Small intestine (tissue), 7 donors: ENCODE results near the gene SPACA7. TPM values are rescaled to one million over a fixed set of nuclear protein-coding genes. Genes with fewer than 3 reads are reported as not detected.

Source experiments
- DNase-seq, 2 donors: peaks; one replicate each; pipeline versions ENCODE4 v3.0.0 to v3.0.0-alpha.2; 2013
- FAIRE-seq: peaks from 2 replicates; lab custom pipeline; 2012; peaks lifted over from hg19 to GRCh38; lab: Jason Lieb, UNC
- H3K27ac ChIP-seq, 3 donors: one replicate each; pipeline ENCODE4 v1.5.1; 2013; ENCODE audit warnings: low read length in 2 of 3, mild to moderate bottlenecking in 2 of 3, control low read depth in 1 of 3, inconsistent platforms in 1 of 3, low read depth in 1 of 3, moderate library complexity in 1 of 3
- H3K27me3 ChIP-seq, 3 donors: one replicate each; pipeline ENCODE4 v1.6.1; 2013; ENCODE audit warnings: low read length in 3 of 3, inconsistent platforms in 1 of 3; ENCODE audit not compliant: control insufficient read depth in 3 of 3, insufficient read depth in 3 of 3
- H3K36me3 ChIP-seq, 3 donors: one replicate each; pipeline ENCODE4 v1.6.1; 2013; ENCODE audit warnings: low read length in 3 of 3, inconsistent platforms in 1 of 3, low read depth in 1 of 3, mild to moderate bottlenecking in 1 of 3, moderate library complexity in 1 of 3; ENCODE audit not compliant: control insufficient read depth in 3 of 3, insufficient read depth in 2 of 3
- H3K4me1 ChIP-seq, 3 donors: one replicate each; pipeline ENCODE4 v1.6.1; 2013; ENCODE audit warnings: low read length in 2 of 3, inconsistent platforms in 1 of 3, low read depth in 1 of 3, mild to moderate bottlenecking in 1 of 3, moderate library complexity in 1 of 3; ENCODE audit not compliant: control insufficient read depth in 3 of 3, insufficient read depth in 2 of 3
- H3K4me3 ChIP-seq, 3 donors: one replicate each; pipeline ENCODE4 v1.5.1; 2013; ENCODE audit warnings: low read length in 3 of 3, control low read depth in 1 of 3, inconsistent platforms in 1 of 3, low read depth in 1 of 3, mild to moderate bottlenecking in 1 of 3, moderate library complexity in 1 of 3
- H3K9me3 ChIP-seq, 2 donors: one replicate each; pipeline ENCODE4 v1.6.1; 2013; ENCODE audit warnings: low read depth in 1 of 2, low read length in 1 of 2; ENCODE audit not compliant: control insufficient read depth in 2 of 2, insufficient read depth in 1 of 2
- WGBS, 3 donors: extraction: QIAGEN DNeasy Blood & Tissue Kit; methylation state at CpG; one replicate each; pipeline ENCODE4 v1.1.7; 2013; 5-methylcytosine and 5-hydroxymethylcytosine counted together
- polyA plus RNA-seq, 4 donors: library from polyadenylated mRNA; stranded (reverse) in 3 of 4; unstranded in 1 of 4; fragments of 200-250 nt in 3 of 4; fragments of 120-200 nt in 1 of 4; gene quantifications; one replicate each; pipeline versions ENCODE4 v1.2.1 to v1.2.3, GENCODE V29; 2013
- donor health status: healthy with polysubstance abuse.
- donor health status: control.
- donor health status: control.
- donor health status: Bipolar disorder and iron deficiency.
- donor health status: healthy.

The SPACA7 gene
- polyA plus RNA-seq, 4 donors = not detected

GRCh38 chr13:112438094-112438493 lies 61.9 kb downstream of the SPACA7 start:
- FAIRE-seq (no peak), DNase-seq (no peak)
- Histone ChIP-seq H3K36me3 (no peaks in the 10 kb centered on the region), H3K27ac (no peak overlapping the region), H3K9me3 (no peaks in the 10 kb centered on the region), H3K27me3 (peaks cover 0 to 5% (median 4%) of the 10 kb centered on the region in 3 donors), H3K4me3 (no peak overlapping the region), H3K4me1 (no peaks in the 10 kb centered on the region)
- WGBS, 3 donors = 70 to 88% (median 78%) methylated on average over 1 of the region's 1 CpG

- Histone ChIP-seq H3K4me1 (no peaks in the 10 kb centered on the region), H3K27ac (no peak overlapping the region), H3K36me3 (no peaks in the 10 kb centered on the region), H3K4me3 (no peak overlapping the region), H3K27me3 (peaks cover 0 to 9% (median 6%) of the 10 kb centered on the region in 3 donors), H3K9me3 (no peaks in the 10 kb centered on the region)
- WGBS, 3 donors = 41 to 85% (median 72%) methylated on average over 2 of the region's 2 CpGs
- DNase-seq (no peak), FAIRE-seq (no peak)
These were observed 62.4 kb downstream of the SPACA7 start for GRCh38 chr13:112438515-112438914.

- Histone ChIP-seq H3K4me1 (no peaks in the 10 kb centered on the region), H3K4me3 (no peak overlapping the region), H3K27me3 (peaks cover 0 to 20% (median 7%) of the 10 kb centered on the region in 3 donors), H3K27ac (no peak overlapping the region), H3K9me3 (no peaks in the 10 kb centered on the region), H3K36me3 (no peaks in the 10 kb centered on the region)
- DNase-seq = no peak
- no peak for FAIRE-seq
- WGBS, 3 donors = 84 to 90% (median 88%) methylated on average over 17 of the region's 17 CpGs
These were observed 65.1 kb downstream of the SPACA7 start for GRCh38 chr13:112441226-112441625.

GRCh38 chr13:112441779-112442310 lies 65.7 kb downstream of the SPACA7 start:
- 73 to 78% (median 78%) methylated on average over 17 to 19 of the region's 19 CpGs for WGBS, 3 donors
- no peaks in the 10 kb centered on the region for H3K36me3 ChIP-seq
- peaks cover 0 to 20% (median 7%) of the 10 kb centered on the region in 3 donors for H3K27me3 ChIP-seq
- no peaks in the 10 kb centered on the region for H3K9me3 ChIP-seq
- no peak for FAIRE-seq
- no peak overlapping the region for H3K27ac ChIP-seq
- no peaks in the 10 kb centered on the region for H3K4me1 ChIP-seq
- no peak overlapping the region for H3K4me3 ChIP-seq
- no peak for DNase-seq

- WGBS, 3 donors = 38 to 43% (median 42%) methylated on average over 21 of the region's 21 CpGs
- no peaks in the 10 kb centered on the region for H3K4me1 ChIP-seq
- H3K27ac ChIP-seq = no peak overlapping the region
- FAIRE-seq = no peak
- peaks cover 0 to 21% (median 7%) of the 10 kb centered on the region in 3 donors for H3K27me3 ChIP-seq
- H3K36me3 ChIP-seq = no peaks in the 10 kb centered on the region
- no peak for DNase-seq
- no peaks in the 10 kb centered on the region for H3K9me3 ChIP-seq
- H3K4me3 ChIP-seq = no peak overlapping the region
These were observed 66.4 kb downstream of the SPACA7 start for GRCh38 chr13:112442483-112443090.

- Histone ChIP-seq H3K27ac (no peak overlapping the region), H3K27me3 (peaks cover 0 to 22% (median 7%) of the 10 kb centered on the region in 3 donors), H3K36me3 (no peaks in the 10 kb centered on the region), H3K9me3 (no peaks in the 10 kb centered on the region), H3K4me3 (no peak overlapping the region), H3K4me1 (no peaks in the 10 kb centered on the region)
- no peak for DNase-seq
- no peak for FAIRE-seq
- WGBS, 3 donors = 20 to 31% (median 24%) methylated on average over 31 of the region's 31 CpGs
These were observed 67.2 kb downstream of the SPACA7 start for GRCh38 chr13:112443191-112443994.

GRCh38 chr13:112443995-112444311 lies 67.8 kb downstream of the SPACA7 start:
- Histone ChIP-seq H3K4me1 (no peaks in the 10 kb centered on the region), H3K27me3 (peaks cover 0 to 22% (median 7%) of the 10 kb centered on the region in 3 donors), H3K27ac (no peak overlapping the region), H3K36me3 (no peaks in the 10 kb centered on the region), H3K9me3 (no peaks in the 10 kb centered on the region), H3K4me3 (no peak overlapping the region)
- FAIRE-seq (no peak), DNase-seq (peak; percentile 52 to 71)
- WGBS, 3 donors = 1 to 4% (median 2%) methylated on average over 10 of the region's 10 CpGs

GRCh38 chr13:112444416-112445399 lies 68.6 kb downstream of the SPACA7 start:
- FAIRE-seq (no peak), DNase-seq (no peak)
- Histone ChIP-seq H3K27me3 (peaks cover 0 to 22% (median 7%) of the 10 kb centered on the region in 3 donors), H3K27ac (no peak overlapping the region), H3K4me1 (no peaks in the 10 kb centered on the region), H3K36me3 (no peaks in the 10 kb centered on the region), H3K4me3 (no peak overlapping the region), H3K9me3 (no peaks in the 10 kb centered on the region)
- 78 to 83% (median 80%) methylated on average over 41 to 42 of the region's 42 CpGs for WGBS, 3 donors
